Measurements from ENCODE around the gene WASF3. TPM values are rescaled to one million over a fixed set of nuclear protein-coding genes. Genes with fewer than 3 reads are reported as not detected.

WASF3 gene
- polyA plus RNA-seq, 3 donors = not detected

DNA sequence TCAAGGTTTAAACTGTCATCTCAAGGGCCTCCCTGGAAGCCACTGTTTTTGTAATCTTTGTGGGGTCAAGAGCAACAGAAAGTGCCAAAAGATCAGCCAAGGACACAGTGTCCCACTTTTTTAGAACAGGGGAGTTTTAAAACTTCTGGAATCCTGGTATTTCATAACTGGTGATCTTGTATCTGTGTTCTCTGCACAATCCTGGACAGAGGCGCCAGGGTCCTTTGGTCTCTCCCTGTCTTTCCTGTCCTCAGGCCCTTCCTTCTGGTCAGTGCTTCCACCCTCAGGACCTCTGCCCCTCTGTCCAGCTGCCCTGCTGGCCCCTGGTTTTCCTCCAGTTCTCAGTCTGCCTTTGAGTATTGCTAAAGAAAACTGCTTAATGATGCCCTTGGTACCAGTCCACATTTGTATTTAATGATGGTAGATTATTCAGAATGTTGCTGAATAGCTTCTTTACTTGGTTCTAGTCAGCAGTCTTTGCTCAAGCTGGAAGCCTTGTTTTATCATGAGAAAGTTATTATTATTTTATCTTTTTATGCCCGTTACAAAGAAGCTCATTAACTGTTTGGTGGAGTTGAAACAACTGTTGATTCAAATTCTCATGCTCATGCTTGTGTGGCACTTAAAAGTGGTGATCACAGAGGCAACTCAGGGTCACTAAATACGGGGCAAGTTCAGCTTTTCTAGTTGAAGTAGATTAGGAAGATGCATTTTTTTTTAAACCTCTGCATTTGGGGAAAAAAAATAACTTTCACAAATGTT lies 47.5 kb downstream of the WASF3 start:
- no peak overlapping the region for H3K27ac Mint-ChIP-seq
- no peak overlapping the region for H3K4me3 Mint-ChIP-seq

GRCh38 chr13:26605845-26606244 lies 48.4 kb downstream of the WASF3 start:
- no peaks in the 10 kb centered on the region for H3K4me1 ChIP-seq (ENCODE audit: control insufficient read depth in 1 of 2, insufficient read depth in 2 of 2, low read length in 2 of 2)
- no peaks in the 10 kb centered on the region for H3K36me3 ChIP-seq (replicated peaks in 1 of 2; ENCODE audit: control insufficient read depth in 1 of 2, insufficient read depth in 2 of 2, low read length in 2 of 2)
- peaks cover 2 to 3% (median 3%) of the 10 kb centered on the region in 3 donors for H3K27me3 Mint-ChIP-seq (ENCODE audit: low read depth in 3 of 3)
- peaks cover 0 to 3% (median 0%) of the 10 kb centered on the region in 7 donors for H3K9me3 Mint-ChIP-seq
- H3K79me2 ChIP-seq (ENCODE audit: insufficient read depth, low read length) = no peaks in the 10 kb centered on the region
- no peak overlapping the region for H2AFZ ChIP-seq (ENCODE audit: insufficient read depth, low read depth, low read length, poor library complexity, severe bottlenecking)
- intact Hi-C loops (cut with micrococcal nuclease) = no loop called here
- no peaks in the 10 kb centered on the region for H4K20me1 ChIP-seq (ENCODE audit: insufficient read depth, low read length)
- TF ChIP-seq, protein P1, sequence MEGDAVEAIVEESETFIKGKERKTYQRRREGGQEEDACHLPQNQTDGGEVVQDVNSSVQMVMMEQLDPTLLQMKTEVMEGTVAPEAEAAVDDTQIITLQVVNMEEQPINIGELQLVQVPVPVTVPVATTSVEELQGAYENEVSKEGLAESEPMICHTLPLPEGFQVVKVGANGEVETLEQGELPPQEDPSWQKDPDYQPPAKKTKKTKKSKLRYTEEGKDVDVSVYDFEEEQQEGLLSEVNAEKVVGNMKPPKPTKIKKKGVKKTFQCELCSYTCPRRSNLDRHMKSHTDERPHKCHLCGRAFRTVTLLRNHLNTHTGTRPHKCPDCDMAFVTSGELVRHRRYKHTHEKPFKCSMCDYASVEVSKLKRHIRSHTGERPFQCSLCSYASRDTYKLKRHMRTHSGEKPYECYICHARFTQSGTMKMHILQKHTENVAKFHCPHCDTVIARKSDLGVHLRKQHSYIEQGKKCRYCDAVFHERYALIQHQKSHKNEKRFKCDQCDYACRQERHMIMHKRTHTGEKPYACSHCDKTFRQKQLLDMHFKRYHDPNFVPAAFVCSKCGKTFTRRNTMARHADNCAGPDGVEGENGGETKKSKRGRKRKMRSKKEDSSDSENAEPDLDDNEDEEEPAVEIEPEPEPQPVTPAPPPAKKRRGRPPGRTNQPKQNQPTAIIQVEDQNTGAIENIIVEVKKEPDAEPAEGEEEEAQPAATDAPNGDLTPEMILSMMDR (IDR thresholded peaks at IDR 0.05) = no peak
- H3K4me2 ChIP-seq (replicated peaks; ENCODE audit: extremely low read depth, low read length, poor library complexity, severe bottlenecking) = no peak overlapping the region
- no peaks in the 10 kb centered on the region for H3K9me3 ChIP-seq (replicated peaks in 1 of 2; ENCODE audit: control insufficient read depth in 1 of 2, insufficient read depth in 1 of 2, low read length in 2 of 2)
- no peak overlapping the region for H3K4me3 ChIP-seq (replicated peaks in 1 of 3; ENCODE audit: low read depth in 2 of 3, low read length in 3 of 3)
- H3K27ac Mint-ChIP-seq = no peak overlapping the region
- no peak overlapping the region for H3K27ac ChIP-seq (ENCODE audit: low read depth in 1 of 2, low read length in 2 of 2)
- no peak overlapping the region for H3K9ac ChIP-seq (ENCODE audit: insufficient read depth, low read length, poor library complexity, severe bottlenecking)
- H3K4me1 Mint-ChIP-seq = no peaks in the 10 kb centered on the region
- no peaks in the 10 kb centered on the region for H3K36me3 Mint-ChIP-seq
- 100% methylated on average over 1 of the region's 2 CpGs for WGBS (ENCODE audit: insufficient coverage)
- no peak overlapping the region for H3K4me3 Mint-ChIP-seq
- DNase-seq = no peak
- H3K27me3 ChIP-seq (ENCODE audit: control insufficient read depth in 2 of 2, insufficient read depth in 2 of 2, low read length in 2 of 2) = no peaks in the 10 kb centered on the region

More for the DNA sequence above, 47.5 kb downstream of the WASF3 start:
- no peak for DNase-seq
- no peaks in the 10 kb centered on the region for H3K9me3 ChIP-seq (replicated peaks in 1 of 2; ENCODE audit: control insufficient read depth in 1 of 2, insufficient read depth in 1 of 2, low read length in 2 of 2)
- peaks cover 0 to 3% (median 2%) of the 10 kb centered on the region in 3 donors for H3K27me3 Mint-ChIP-seq (ENCODE audit: low read depth in 3 of 3)
- no peaks in the 10 kb centered on the region for H3K36me3 Mint-ChIP-seq
- H3K4me1 Mint-ChIP-seq = no peaks in the 10 kb centered on the region
- intact Hi-C loops (cut with micrococcal nuclease) = no loop called here
- H3K4me2 ChIP-seq (replicated peaks; ENCODE audit: extremely low read depth, low read length, poor library complexity, severe bottlenecking) = no peak overlapping the region
- H3K36me3 ChIP-seq (replicated peaks in 1 of 2; ENCODE audit: control insufficient read depth in 1 of 2, insufficient read depth in 2 of 2, low read length in 2 of 2) = no peaks in the 10 kb centered on the region
- no peak overlapping the region for H3K27ac ChIP-seq (ENCODE audit: low read depth in 1 of 2, low read length in 2 of 2)
- no peak overlapping the region for H3K4me3 ChIP-seq (replicated peaks in 1 of 3; ENCODE audit: low read depth in 2 of 3, low read length in 3 of 3)
- H4K20me1 ChIP-seq (ENCODE audit: insufficient read depth, low read length) = no peaks in the 10 kb centered on the region
- H2AFZ ChIP-seq (ENCODE audit: insufficient read depth, low read depth, low read length, poor library complexity, severe bottlenecking) = no peak overlapping the region
- H3K9ac ChIP-seq (ENCODE audit: insufficient read depth, low read length, poor library complexity, severe bottlenecking) = no peak overlapping the region
- H3K79me2 ChIP-seq (ENCODE audit: insufficient read depth, low read length) = no peaks in the 10 kb centered on the region
- 80% methylated on average over 1 of the region's 3 CpGs for WGBS (ENCODE audit: insufficient coverage)
- no peaks in the 10 kb centered on the region for H3K4me1 ChIP-seq (ENCODE audit: control insufficient read depth in 1 of 2, insufficient read depth in 2 of 2, low read length in 2 of 2)
- H3K27me3 ChIP-seq (ENCODE audit: control insufficient read depth in 2 of 2, insufficient read depth in 2 of 2, low read length in 2 of 2) = no peaks in the 10 kb centered on the region
- TF ChIP-seq, protein P1 (IDR thresholded peaks at IDR 0.05) = no peak
- H3K9me3 Mint-ChIP-seq = peaks cover 0 to 3% (median 0%) of the 10 kb centered on the region in 7 donors

Measured in CD14-positive monocyte (primary cell).